ENCODE measurements around the gene CLASRP.

DNA sequence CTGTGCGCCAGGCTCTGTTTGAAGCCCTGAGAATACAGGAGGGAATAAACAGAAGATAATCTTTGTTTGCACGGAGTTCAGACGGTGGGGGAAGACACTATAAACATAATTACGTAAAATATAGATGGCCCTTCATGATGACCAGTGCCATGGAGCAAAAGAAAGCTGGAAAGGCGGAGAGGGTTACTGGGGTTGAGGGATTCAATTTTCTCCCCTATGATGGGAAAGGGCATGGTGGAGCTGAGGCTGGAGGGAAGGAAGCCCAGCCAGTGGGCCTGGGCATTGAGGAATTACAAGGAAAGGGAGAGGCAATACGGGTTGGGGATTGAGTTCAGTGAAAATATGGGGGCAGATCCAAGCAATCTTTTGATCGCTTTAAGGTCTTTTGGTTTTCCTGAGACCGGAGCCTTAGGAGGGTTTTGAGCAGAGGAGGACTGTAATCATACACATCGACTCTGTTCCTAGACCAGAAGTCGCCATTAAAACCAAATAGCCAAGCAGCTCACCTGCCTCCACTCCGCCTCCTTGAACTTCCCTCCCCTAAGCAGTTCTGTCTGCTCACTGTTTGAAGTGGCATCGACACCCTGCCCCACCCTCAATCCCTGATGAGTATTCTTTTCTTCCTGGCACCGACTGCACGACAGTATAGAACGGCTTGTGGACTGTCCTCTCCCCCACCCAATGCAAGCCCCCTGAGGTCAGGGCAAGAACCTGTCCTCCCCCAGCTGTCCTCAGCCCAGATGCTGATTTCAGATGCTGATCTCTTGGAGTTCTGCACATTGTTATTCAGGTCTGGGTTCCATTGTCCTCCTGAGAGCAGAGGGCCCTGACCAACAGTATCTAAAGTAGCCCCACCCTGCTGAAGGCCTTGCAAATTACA is 38.2 kb downstream of the CLASRP start:
- TF ChIP-seq, protein P1, sequence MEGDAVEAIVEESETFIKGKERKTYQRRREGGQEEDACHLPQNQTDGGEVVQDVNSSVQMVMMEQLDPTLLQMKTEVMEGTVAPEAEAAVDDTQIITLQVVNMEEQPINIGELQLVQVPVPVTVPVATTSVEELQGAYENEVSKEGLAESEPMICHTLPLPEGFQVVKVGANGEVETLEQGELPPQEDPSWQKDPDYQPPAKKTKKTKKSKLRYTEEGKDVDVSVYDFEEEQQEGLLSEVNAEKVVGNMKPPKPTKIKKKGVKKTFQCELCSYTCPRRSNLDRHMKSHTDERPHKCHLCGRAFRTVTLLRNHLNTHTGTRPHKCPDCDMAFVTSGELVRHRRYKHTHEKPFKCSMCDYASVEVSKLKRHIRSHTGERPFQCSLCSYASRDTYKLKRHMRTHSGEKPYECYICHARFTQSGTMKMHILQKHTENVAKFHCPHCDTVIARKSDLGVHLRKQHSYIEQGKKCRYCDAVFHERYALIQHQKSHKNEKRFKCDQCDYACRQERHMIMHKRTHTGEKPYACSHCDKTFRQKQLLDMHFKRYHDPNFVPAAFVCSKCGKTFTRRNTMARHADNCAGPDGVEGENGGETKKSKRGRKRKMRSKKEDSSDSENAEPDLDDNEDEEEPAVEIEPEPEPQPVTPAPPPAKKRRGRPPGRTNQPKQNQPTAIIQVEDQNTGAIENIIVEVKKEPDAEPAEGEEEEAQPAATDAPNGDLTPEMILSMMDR (IDR thresholded peaks at IDR 0.05): no peak
- no peak for TF ChIP-seq POLR2A (IDR thresholded peaks at IDR 0.05)
